GM12878 (cell line): ENCODE data around the gene EPB41L2.

ENCODE experiments used
- ATF2 ChIP-seq: IDR thresholded peaks from 2 replicates; pipeline ENCODE4 v1.6.1; 2012; ENCODE audit warnings: low read length, inconsistent platforms
- CTCF ChIP-seq, 3 experiments: IDR thresholded peaks in 2 of 3; conservative IDR thresholded peaks in 1 of 3; 2 replicates each; pipeline ENCODE4 v1.5.1; 2011; ENCODE audit warnings: low read depth in 3 of 3, low read length in 3 of 3, mild to moderate bottlenecking in 3 of 3, control low read depth in 2 of 3, moderate library complexity in 2 of 3, inconsistent platforms in 1 of 3, mixed read lengths in 1 of 3; ENCODE audit not compliant: control insufficient read depth in 2 of 3, insufficient read depth in 1 of 3; ENCODE audit errors: extremely low read depth in 1 of 3
- MEF2A ChIP-seq: IDR thresholded peaks from 2 replicates; pipeline ENCODE4 v1.6.1; 2011; ENCODE audit warnings: low read depth, mild to moderate bottlenecking, low read length, moderate library complexity; ENCODE audit not compliant: insufficient read depth
- NRF1 ChIP-seq: conservative IDR thresholded peaks from 2 replicates; pipeline ENCODE4 v1.6.1; 2011; ENCODE audit warnings: mild to moderate bottlenecking, low read depth, low read length, improper control_type of control experiment
- RAD21 ChIP-seq: IDR thresholded peaks from 2 replicates; pipeline ENCODE4 v1.6.1; 2011; ENCODE audit warnings: mild to moderate bottlenecking, low read depth, low read length, moderate library complexity; ENCODE audit not compliant: insufficient read depth
- SMC3 ChIP-seq: IDR thresholded peaks from 2 replicates; pipeline ENCODE4 v1.6.1; 2011; ENCODE audit warnings: low read length, improper control_type of control experiment, borderline replicate concordance
- TBL1XR1 ChIP-seq: IDR thresholded peaks from 2 replicates; pipeline ENCODE4 v1.6.1; 2012; ENCODE audit warnings: low read depth, low read length, improper control_type of control experiment

- TF ChIP-seq SMC3: no peak
- TF ChIP-seq CTCF (IDR thresholded peaks at IDR 0.05 in 2 of 3, conservative IDR thresholded peaks at IDR 0.05 in 1 of 3; ENCODE audit: control insufficient read depth in 2 of 3, extremely low read depth in 1 of 3, insufficient read depth in 1 of 3, low read depth in 3 of 3, low read length in 3 of 3): no peak
- no peak for TF ChIP-seq TBL1XR1
- no peak for TF ChIP-seq ATF2
- TF ChIP-seq NRF1: no peak
- no peak for TF ChIP-seq MEF2A
- no peak for TF ChIP-seq RAD21
These were observed 193.4 kb downstream of the EPB41L2 start for GRCh38 chr6:130869681-130870080.
